HepG2 (cell line): ENCODE data around the gene GABRB3. TPM values are rescaled to one million over a fixed set of nuclear protein-coding genes. Genes with fewer than 3 reads are reported as not detected.

Experiments
- ATAC-seq: fragments of 200-7000 bp; cut with Tn5 transposase; 3 replicates; pipeline ENCODE4 v1.9.1; 2020; ENCODE audit warnings: mild to moderate bottlenecking, moderate library complexity
- BruUV-seq: library from RNA; stranded (reverse); fragments of 400-500 nt; replicated peaks from 2 replicates; lab custom pipeline; 2021; lab: Mats Ljungman, UMichigan
- CTCF ChIA-PET: fragments of 300-600 bp; formaldehyde crosslinking; extraction: SDS; loops from one replicate; lab custom pipeline; 2021; ENCODE audit warnings: low total read pairs, inconsistent platforms, low intra/inter-chr PET ratio; lab: Yijun Ruan, JAX
- POLR2A ChIA-PET: fragments of 350-600 bp; sonication (Branson Sonifier 250); formaldehyde crosslinking; loops from one replicate; lab custom pipeline; 2020; ENCODE audit warnings: antibody characterized with exemption, inconsistent platforms; lab: Yijun Ruan, JAX
- DNase-seq: peaks from one replicate; pipeline ENCODE4 v3.0.0-alpha.2; 2015; ENCODE audit warnings: low spot score
- FAIRE-seq: peaks from 3 replicates; lab custom pipeline; 2011; peaks lifted over from hg19 to GRCh38; lab: Jason Lieb, UNC
- H2AFZ ChIP-seq: one replicate; pipeline ENCODE4 v1.6.1; 2011; ENCODE audit warnings: low read length, inconsistent platforms
- H3K27ac ChIP-seq: fragments of 300-600 bp; 3 replicates; pipeline ENCODE4 v1.8.0; 2011; ENCODE audit warnings: mixed run types, mild to moderate bottlenecking, mixed read lengths, low read length, inconsistent platforms; ENCODE audit not compliant: insufficient read depth; ENCODE audit errors: extremely low read length
- H3K27me3 ChIP-seq, 2 experiments: fragments of 200-600 bp in 1 of 2; 2 replicates in 1 of 2; 3 replicates in 1 of 2; pipeline versions ENCODE4 v1.6.0 to v1.8.0; 2011; ENCODE audit warnings: low read length in 2 of 2, mild to moderate bottlenecking in 2 of 2, moderate library complexity in 2 of 2, inconsistent platforms in 1 of 2; ENCODE audit not compliant: insufficient read depth in 2 of 2, control insufficient read depth in 1 of 2
- H3K36me3 ChIP-seq, 2 experiments: fragments of 200-600 bp in 1 of 2; replicated peaks in 1 of 2; 2 replicates in 1 of 2; 3 replicates in 1 of 2; pipeline versions ENCODE4 v1.5.1 to v1.8.0; 2011; ENCODE audit warnings: low read length in 2 of 2, inconsistent platforms in 1 of 2; ENCODE audit not compliant: insufficient read depth in 2 of 2, control insufficient read depth in 1 of 2
- H3K4me1 ChIP-seq: 2 replicates; pipeline ENCODE4 v1.5.1; 2012; ENCODE audit warnings: low read length, inconsistent platforms; ENCODE audit not compliant: insufficient read depth
- H3K4me2 ChIP-seq: 2 replicates; pipeline ENCODE4 v1.6.0; 2011; ENCODE audit warnings: low read depth, low read length, inconsistent platforms
- H3K4me3 ChIP-seq, 3 experiments: fragments of 200-600 bp in 1 of 3; sonication (generic), shearing (Covaris generic) in 1 of 3; replicated peaks in 1 of 3; 2 replicates each; pipeline ENCODE4 v1.5.1; 2011 to 2016; ENCODE audit warnings: low read length in 3 of 3, inconsistent platforms in 2 of 3, low read depth in 2 of 3, mild to moderate bottlenecking in 2 of 3, control low read depth in 1 of 3, mixed read lengths in 1 of 3; ENCODE audit not compliant: insufficient read depth in 1 of 3
- H3K79me2 ChIP-seq: one replicate; pipeline ENCODE4 v1.6.1; 2011; ENCODE audit warnings: low read length, inconsistent platforms; ENCODE audit not compliant: insufficient read depth
- H3K9ac ChIP-seq: 2 replicates; pipeline ENCODE4 v1.6.0; 2011; ENCODE audit warnings: mild to moderate bottlenecking, low read depth, low read length, inconsistent platforms; ENCODE audit not compliant: insufficient read depth
- H3K9me3 ChIP-seq: 2 replicates; pipeline ENCODE4 v1.5.1; 2012; ENCODE audit warnings: mild to moderate bottlenecking, low read length
- H4K20me1 ChIP-seq: 2 replicates; pipeline ENCODE4 v1.6.0; 2011; ENCODE audit warnings: inconsistent platforms, mild to moderate bottlenecking, low read length, moderate library complexity; ENCODE audit not compliant: insufficient read depth
- ATF2 ChIP-seq: sonication (generic); formaldehyde crosslinking; IDR thresholded peaks from 2 replicates; pipeline ENCODE4 v1.4.0; 2020; ENCODE audit warnings: missing genetic modification reagents
- IRF2 ChIP-seq: IDR thresholded peaks from 2 replicates; pipeline ENCODE4 v1.6.1; 2018; ENCODE audit warnings: missing genetic modification reagents, missing compliant biosample characterization
- MAFG ChIP-seq: sonication (generic); formaldehyde crosslinking; IDR thresholded peaks from 2 replicates; pipeline ENCODE4 v1.5.1; 2020; ENCODE audit warnings: mild to moderate bottlenecking, missing genetic modification reagents
- ONECUT2 ChIP-seq: sonication (generic); formaldehyde crosslinking; IDR thresholded peaks from 2 replicates; pipeline ENCODE4 v1.4.0; 2020; ENCODE audit warnings: missing genetic modification reagents
- RBFOX2 ChIP-seq: fragments of 200-400 bp; formaldehyde crosslinking; IDR thresholded peaks from 2 replicates; pipeline ENCODE4 v1.6.1; 2017; ENCODE audit warnings: low read depth, mild to moderate bottlenecking, low read length
- SP140L ChIP-seq: sonication (generic); formaldehyde crosslinking; IDR thresholded peaks from 2 replicates; pipeline ENCODE4 v1.4.0; 2020; ENCODE audit warnings: missing genetic modification reagents, borderline replicate concordance
- ZNF431 ChIP-seq: sonication (generic); formaldehyde crosslinking; IDR thresholded peaks from 2 replicates; pipeline ENCODE4 v1.9.0; 2022; ENCODE audit warnings: missing genetic modification reagents, low read depth, mild to moderate bottlenecking, borderline replicate concordance
- WGBS: methylation state at CpG from one replicate; pipeline ENCODE4 v1.1.6; 2017; ENCODE audit warnings: low lambda C conversion rate; 5-methylcytosine and 5-hydroxymethylcytosine counted together
- in situ Hi-C: cut with HindIII; loops from 2 replicates; pipeline ENCODE4 v1.10.0; 2017; ENCODE audit warnings: low pct_unique_long_range_greater_than_20kb; ENCODE audit not compliant: extremely low pct_ligation_motif_present
- intact Hi-C: fragments of 100-400 bp; cut with micrococcal nuclease; formaldehyde crosslinking; loops from one replicate; pipeline ENCODE4 v1.10.0; 2022; ENCODE audit not compliant: unreplicated experiment
- polyA plus RNA-seq, 8 experiments: library from polyadenylated mRNA; depleted of rRNA in 3 of 8; stranded (reverse) in 7 of 8; unstranded in 1 of 8; fragments of >200 nt; fragmentation: Illumina TruSeq in 4 of 8; extraction: Trizol in 4 of 8; gene quantifications; 2 replicates each; pipeline versions ENCODE4 v1.2.1 to v1.2.3, GENCODE V29; 2011 to 2016; ENCODE audit warnings: low read depth in 4 of 8, missing spikeins in 1 of 8, mixed read lengths in 1 of 8; ENCODE audit not compliant: insufficient read depth in 1 of 8
- total RNA-seq, 5 experiments: library from RNA; depleted of rRNA; stranded (reverse); fragments of >200 nt; fragmentation: Illumina TruSeq; extraction: Trizol; gene quantifications; 2 replicates each; pipeline ENCODE4 v1.2.3, GENCODE V29; 2016; ENCODE audit warnings: low read depth in 1 of 5
- TF ChIP-seq, protein P1 (sequence below): IDR thresholded peaks from 2 replicates; pipeline ENCODE4 v1.6.1; 2016; ENCODE audit warnings: low read depth, missing genetic modification reagents, missing compliant biosample characterization
- TF ChIP-seq, protein P2 (sequence below): sonication (generic); formaldehyde crosslinking; IDR thresholded peaks from 2 replicates; pipeline ENCODE4 v1.5.0; 2020; ENCODE audit warnings: missing genetic modification reagents

The GABRB3 gene
- total and polyA plus RNA-seq, 2 of the 13 experiments (the other 11 are each of a cell fraction or from before 2014, with no cell fraction given), result not detected

DNA sequence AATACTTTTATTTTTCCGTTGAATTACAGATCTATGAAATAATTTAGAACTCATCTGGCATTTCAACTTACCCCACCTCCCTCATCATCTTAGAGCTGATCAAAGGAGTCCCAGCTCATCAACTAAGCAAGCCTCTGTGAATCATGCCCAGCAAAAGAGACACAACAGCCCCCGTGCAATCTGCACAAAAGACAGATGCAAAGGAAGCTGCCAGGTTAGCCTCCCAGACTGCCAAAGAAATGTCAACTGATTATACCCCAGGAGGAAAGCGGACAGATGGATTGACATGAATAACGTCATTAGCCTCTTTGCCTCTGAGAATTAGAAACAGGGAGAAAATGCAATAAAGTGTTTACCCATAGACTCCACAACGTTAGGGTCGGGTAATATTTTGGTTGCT lies 75.0 kb downstream of the GABRB3 start:
- H3K27me3 ChIP-seq, result no peaks in the 10 kb centered on the region
- H2AFZ ChIP-seq, result no peak overlapping the region
- FAIRE-seq, result no peak
- POLR2A ChIA-PET, result no interaction called here
- in situ Hi-C loops (no loop called here), intact Hi-C loops (no loop called here)
- DNase-seq, result no peak
- H3K4me2 ChIP-seq, result no peak overlapping the region
- no peaks in the 10 kb centered on the region for H4K20me1 ChIP-seq
- H3K36me3 ChIP-seq, result no peaks in the 10 kb centered on the region
- no peak overlapping the region for H3K9ac ChIP-seq
- BruUV-seq, result no TSS peak
- no peak for TF ChIP-seq SP140L
- no peak for ATAC-seq
- H3K9me3 ChIP-seq, result peaks cover 73% of the 10 kb centered on the region
- under 1% methylated on average over 6 of the region's 6 CpGs for WGBS
- no peak overlapping the region for H3K4me3 ChIP-seq
- CTCF ChIA-PET, result no interaction called here
- H3K79me2 ChIP-seq, result no peaks in the 10 kb centered on the region
- H3K27ac ChIP-seq, result no peak overlapping the region
- no peaks in the 10 kb centered on the region for H3K4me1 ChIP-seq

DNA sequence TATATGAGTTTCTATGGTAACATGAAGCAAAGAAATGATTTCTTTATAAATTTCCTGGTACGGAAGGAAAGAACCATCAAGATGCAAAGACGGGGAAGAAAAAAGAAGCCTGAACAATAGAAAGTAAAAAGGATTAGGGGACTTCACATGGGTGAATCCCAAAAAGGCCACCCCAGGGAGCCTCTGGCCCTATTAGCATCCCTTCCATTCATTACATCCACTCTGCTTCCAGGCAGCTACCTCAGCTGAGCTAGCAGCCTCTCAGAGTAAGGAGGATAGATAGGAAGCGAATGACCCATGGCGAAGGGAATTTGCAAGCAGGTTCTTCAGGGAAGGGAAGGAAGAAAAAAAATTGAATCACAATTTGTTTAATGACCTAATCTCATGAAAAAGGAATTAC lies 81.6 kb downstream of the GABRB3 start:
- intact Hi-C loops (no loop called here), in situ Hi-C loops (no loop called here)
- H3K4me2 ChIP-seq, result no peak overlapping the region
- H3K4me1 ChIP-seq, result no peaks in the 10 kb centered on the region
- DNase-seq, result no peak
- FAIRE-seq, result no peak
- no TSS peak for BruUV-seq
- peaks cover 76% of the 10 kb centered on the region for H3K9me3 ChIP-seq
- no peaks in the 10 kb centered on the region for H4K20me1 ChIP-seq
- no peak overlapping the region for H2AFZ ChIP-seq
- H3K79me2 ChIP-seq, result no peaks in the 10 kb centered on the region
- H3K9ac ChIP-seq, result no peak overlapping the region
- no peak overlapping the region for H3K27ac ChIP-seq
- H3K4me3 ChIP-seq, result no peak overlapping the region
- H3K27me3 ChIP-seq, result no peaks in the 10 kb centered on the region
- no peak for ATAC-seq
- 18% methylated on average over 4 of the region's 4 CpGs for WGBS
- H3K36me3 ChIP-seq, result no peaks in the 10 kb centered on the region
- ChIA-PET CTCF (no interaction called here), POLR2A (no interaction called here)
- no peak for TF ChIP-seq ATF2 (CRISPR knock-in tag)
- no peak for TF ChIP-seq ONECUT2 (CRISPR knock-in tag)
- no peak for TF ChIP-seq RBFOX2
- no peak for TF ChIP-seq IRF2 (CRISPR knock-in tag)
- TF ChIP-seq MAFG (CRISPR knock-in tag), result no peak
- TF ChIP-seq, protein P1, sequence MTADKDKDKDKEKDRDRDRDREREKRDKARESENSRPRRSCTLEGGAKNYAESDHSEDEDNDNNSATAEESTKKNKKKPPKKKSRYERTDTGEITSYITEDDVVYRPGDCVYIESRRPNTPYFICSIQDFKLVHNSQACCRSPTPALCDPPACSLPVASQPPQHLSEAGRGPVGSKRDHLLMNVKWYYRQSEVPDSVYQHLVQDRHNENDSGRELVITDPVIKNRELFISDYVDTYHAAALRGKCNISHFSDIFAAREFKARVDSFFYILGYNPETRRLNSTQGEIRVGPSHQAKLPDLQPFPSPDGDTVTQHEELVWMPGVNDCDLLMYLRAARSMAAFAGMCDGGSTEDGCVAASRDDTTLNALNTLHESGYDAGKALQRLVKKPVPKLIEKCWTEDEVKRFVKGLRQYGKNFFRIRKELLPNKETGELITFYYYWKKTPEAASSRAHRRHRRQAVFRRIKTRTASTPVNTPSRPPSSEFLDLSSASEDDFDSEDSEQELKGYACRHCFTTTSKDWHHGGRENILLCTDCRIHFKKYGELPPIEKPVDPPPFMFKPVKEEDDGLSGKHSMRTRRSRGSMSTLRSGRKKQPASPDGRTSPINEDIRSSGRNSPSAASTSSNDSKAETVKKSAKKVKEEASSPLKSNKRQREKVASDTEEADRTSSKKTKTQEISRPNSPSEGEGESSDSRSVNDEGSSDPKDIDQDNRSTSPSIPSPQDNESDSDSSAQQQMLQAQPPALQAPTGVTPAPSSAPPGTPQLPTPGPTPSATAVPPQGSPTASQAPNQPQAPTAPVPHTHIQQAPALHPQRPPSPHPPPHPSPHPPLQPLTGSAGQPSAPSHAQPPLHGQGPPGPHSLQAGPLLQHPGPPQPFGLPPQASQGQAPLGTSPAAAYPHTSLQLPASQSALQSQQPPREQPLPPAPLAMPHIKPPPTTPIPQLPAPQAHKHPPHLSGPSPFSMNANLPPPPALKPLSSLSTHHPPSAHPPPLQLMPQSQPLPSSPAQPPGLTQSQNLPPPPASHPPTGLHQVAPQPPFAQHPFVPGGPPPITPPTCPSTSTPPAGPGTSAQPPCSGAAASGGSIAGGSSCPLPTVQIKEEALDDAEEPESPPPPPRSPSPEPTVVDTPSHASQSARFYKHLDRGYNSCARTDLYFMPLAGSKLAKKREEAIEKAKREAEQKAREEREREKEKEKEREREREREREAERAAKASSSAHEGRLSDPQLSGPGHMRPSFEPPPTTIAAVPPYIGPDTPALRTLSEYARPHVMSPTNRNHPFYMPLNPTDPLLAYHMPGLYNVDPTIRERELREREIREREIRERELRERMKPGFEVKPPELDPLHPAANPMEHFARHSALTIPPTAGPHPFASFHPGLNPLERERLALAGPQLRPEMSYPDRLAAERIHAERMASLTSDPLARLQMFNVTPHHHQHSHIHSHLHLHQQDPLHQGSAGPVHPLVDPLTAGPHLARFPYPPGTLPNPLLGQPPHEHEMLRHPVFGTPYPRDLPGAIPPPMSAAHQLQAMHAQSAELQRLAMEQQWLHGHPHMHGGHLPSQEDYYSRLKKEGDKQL (CRISPR knock-in tag), result no peak
- TF ChIP-seq ZNF431 (CRISPR knock-in tag), result no peak
- TF ChIP-seq, protein P2, sequence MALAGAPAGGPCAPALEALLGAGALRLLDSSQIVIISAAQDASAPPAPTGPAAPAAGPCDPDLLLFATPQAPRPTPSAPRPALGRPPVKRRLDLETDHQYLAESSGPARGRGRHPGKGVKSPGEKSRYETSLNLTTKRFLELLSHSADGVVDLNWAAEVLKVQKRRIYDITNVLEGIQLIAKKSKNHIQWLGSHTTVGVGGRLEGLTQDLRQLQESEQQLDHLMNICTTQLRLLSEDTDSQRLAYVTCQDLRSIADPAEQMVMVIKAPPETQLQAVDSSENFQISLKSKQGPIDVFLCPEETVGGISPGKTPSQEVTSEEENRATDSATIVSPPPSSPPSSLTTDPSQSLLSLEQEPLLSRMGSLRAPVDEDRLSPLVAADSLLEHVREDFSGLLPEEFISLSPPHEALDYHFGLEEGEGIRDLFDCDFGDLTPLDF, result no peak
